ENCODE results near the gene CELSR2.
"Not testable (repeated sequence)": the region's sequence is repeated elsewhere in the genome, so short reads cannot be mapped to it uniquely, and the experiment has no call there.

Gene CELSR2

GRCh38 chr1:109304226-109304920 lies 55.0 kb downstream of the CELSR2 start:
- DNase-seq (ENCODE audit: low read depth, low spot score): no peak

- DNase-seq (ENCODE audit: low read depth, low spot score): not testable (repeated sequence)
Measured at GRCh38 chr1:109305991-109306390, 56.7 kb downstream of the CELSR2 start.

GRCh38 chr1:109306832-109307273 lies 57.5 kb downstream of the CELSR2 start, which contains the start of gene MYBPHL:
TSS of gene MYBPHL (minus strand) at chr1:109307011. CDS start at chr1:109306991, 20 bp downstream.
- no peak for DNase-seq (ENCODE audit: low read depth, low spot score)

GRCh38 chr1:109307274-109308021 lies 58.1 kb downstream of the CELSR2 start:
- no peak for DNase-seq (ENCODE audit: low read depth, low spot score)

GRCh38 chr1:109309347-109309746 lies 60.0 kb downstream of the CELSR2 start:
- DNase-seq (ENCODE audit: low read depth, low spot score): no peak

GRCh38 chr1:109312246-109312645 lies 62.9 kb downstream of the CELSR2 start:
- no peak for DNase-seq (ENCODE audit: low read depth, low spot score)

- DNase-seq (ENCODE audit: low read depth, low spot score): no peak
Measured at GRCh38 chr1:109312978-109313775, 63.8 kb downstream of the CELSR2 start.

- DNase-seq (ENCODE audit: low read depth, low spot score): no peak
Measured at GRCh38 chr1:109314795-109315194, 65.5 kb downstream of the CELSR2 start.

GRCh38 chr1:109315288-109315687 lies 65.9 kb downstream of the CELSR2 start:
- no peak for DNase-seq (ENCODE audit: low read depth, low spot score)

- no peak for DNase-seq (ENCODE audit: low read depth, low spot score)
Measured at GRCh38 chr1:109316506-109316905, 67.2 kb downstream of the CELSR2 start.

GRCh38 chr1:109319114-109319513 lies 69.8 kb downstream of the CELSR2 start:
- no peak for DNase-seq (ENCODE audit: low read depth, low spot score)

- DNase-seq (ENCODE audit: low read depth, low spot score): no peak
Measured at GRCh38 chr1:109322974-109323373, 73.6 kb downstream of the CELSR2 start.
